ENCODE data around the gene NFE2L3. TPM values are rescaled to one million over a fixed set of nuclear protein-coding genes. Genes with fewer than 3 reads are reported as not detected.

NFE2L3 gene
- total and polyA plus RNA-seq, 9 of the 15 experiments (the other 6 are each of a cell fraction or from before 2014, with no cell fraction given) = 2.9 to 16.9 (median 12.4) TPM

DNA sequence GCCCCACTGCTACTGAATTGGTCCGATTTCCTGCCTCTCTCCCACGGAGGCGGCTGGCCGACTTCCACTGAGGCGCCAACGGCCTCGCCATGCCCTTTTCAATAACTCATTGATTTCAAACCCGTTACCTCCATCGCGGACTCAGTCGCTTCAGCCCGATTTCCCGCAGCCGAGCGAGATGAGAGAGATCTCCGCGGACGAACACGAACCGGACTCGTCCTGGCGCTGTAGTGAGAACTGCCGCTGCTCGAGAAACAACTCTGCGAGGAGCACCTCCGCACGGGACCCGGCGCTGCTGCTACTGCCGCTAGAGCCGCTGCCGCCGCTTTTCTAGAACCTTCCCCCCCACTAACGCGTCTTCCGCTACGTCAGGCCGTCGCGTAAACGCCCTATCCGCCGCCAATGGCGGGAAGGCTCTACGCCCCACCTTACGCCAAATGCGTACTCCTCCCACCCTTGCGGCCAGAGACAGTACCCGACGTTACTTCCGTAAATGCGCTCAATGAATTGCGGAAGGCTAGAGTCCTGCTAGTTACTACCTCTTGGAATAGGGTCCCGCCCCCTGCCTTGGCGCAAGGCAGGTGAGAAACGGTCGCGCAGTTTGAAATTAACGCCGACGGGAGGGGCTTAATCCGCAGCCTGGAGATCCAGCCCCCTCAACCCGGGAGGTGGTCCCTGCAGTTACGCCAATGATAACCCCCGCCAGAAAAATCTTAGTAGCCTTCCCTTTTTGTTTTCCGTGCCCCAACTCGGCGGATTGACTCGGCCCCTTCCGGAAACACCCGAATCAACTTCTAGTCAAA is 48.6 kb downstream of the NFE2L3 start, which contains the start of gene HNRNPA2B1 (continued):
- TF ChIP-seq BACH1 (tag; IDR thresholded peaks at IDR 0.05) (no peak), RB1 (IDR thresholded peaks at IDR 0.05; ENCODE audit: low read depth) (peak; percentile 79), HNRNPUL1 (IDR thresholded peaks at IDR 0.05; ENCODE audit: low read length) (no peak), PTRF (tag; IDR thresholded peaks at IDR 0.05) (no peak), ZNF384 (IDR thresholded peaks at IDR 0.05; ENCODE audit: low read depth, low read length) (0 out of 2 replicates have a peak, but pooled peaks have one; percentile 37)
- TF ChIP-seq, protein P1, sequence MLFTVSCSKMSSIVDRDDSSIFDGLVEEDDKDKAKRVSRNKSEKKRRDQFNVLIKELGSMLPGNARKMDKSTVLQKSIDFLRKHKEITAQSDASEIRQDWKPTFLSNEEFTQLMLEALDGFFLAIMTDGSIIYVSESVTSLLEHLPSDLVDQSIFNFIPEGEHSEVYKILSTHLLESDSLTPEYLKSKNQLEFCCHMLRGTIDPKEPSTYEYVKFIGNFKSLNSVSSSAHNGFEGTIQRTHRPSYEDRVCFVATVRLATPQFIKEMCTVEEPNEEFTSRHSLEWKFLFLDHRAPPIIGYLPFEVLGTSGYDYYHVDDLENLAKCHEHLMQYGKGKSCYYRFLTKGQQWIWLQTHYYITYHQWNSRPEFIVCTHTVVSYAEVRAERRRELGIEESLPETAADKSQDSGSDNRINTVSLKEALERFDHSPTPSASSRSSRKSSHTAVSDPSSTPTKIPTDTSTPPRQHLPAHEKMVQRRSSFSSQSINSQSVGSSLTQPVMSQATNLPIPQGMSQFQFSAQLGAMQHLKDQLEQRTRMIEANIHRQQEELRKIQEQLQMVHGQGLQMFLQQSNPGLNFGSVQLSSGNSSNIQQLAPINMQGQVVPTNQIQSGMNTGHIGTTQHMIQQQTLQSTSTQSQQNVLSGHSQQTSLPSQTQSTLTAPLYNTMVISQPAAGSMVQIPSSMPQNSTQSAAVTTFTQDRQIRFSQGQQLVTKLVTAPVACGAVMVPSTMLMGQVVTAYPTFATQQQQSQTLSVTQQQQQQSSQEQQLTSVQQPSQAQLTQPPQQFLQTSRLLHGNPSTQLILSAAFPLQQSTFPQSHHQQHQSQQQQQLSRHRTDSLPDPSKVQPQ (CRISPR knock-in tag; IDR thresholded peaks at IDR 0.05; ENCODE audit: borderline replicate concordance) = no peak
